Activated T-cell treated with anti-CD3 and anti-CD28 coated beads for 24 hours (primary cell): Measurements from ENCODE around the gene CTSD.

Experiments
- DNase-seq: peaks from one replicate; pipeline ENCODE4 v3.0.0-alpha.2; 2020; ENCODE audit warnings: low read depth

Gene CTSD

DNA sequence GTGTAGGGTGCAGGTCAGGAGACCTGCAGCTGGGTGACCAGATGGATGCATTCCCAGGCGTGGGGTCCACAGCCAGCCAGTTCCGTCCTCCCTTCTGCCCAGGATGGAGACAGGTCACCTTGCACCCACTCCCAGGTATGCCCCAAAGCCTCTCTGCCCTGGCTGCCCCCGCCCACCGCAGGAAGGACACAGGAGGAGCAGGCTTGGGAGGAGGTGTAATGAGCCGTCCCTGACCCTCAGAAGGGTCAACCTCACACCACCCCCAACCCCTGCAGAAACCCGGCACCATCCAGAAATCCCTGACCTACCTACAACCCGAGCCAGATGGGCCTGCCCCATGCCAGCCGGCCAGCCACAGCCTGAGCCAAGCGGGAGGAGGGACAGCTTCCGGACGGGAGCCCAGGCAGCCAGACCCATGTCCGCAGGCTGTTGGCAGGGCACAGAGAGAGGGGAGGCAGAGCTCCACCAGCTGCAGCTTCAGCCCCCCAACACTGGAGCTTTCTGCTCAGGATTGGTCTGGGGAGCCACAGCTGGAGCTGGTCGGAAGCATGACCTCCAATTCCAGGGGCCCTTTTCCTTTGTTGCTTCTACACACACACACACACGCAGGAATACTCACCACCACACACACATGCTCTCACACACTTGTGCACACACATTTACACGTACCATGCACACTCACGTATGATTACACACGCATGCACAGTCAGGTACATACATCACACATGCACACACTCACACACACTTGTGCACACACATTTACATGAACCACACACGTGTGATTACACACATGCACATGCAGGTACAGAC is 18.6 kb downstream of the CTSD start:
- DNase-seq: no peak

DNA sequence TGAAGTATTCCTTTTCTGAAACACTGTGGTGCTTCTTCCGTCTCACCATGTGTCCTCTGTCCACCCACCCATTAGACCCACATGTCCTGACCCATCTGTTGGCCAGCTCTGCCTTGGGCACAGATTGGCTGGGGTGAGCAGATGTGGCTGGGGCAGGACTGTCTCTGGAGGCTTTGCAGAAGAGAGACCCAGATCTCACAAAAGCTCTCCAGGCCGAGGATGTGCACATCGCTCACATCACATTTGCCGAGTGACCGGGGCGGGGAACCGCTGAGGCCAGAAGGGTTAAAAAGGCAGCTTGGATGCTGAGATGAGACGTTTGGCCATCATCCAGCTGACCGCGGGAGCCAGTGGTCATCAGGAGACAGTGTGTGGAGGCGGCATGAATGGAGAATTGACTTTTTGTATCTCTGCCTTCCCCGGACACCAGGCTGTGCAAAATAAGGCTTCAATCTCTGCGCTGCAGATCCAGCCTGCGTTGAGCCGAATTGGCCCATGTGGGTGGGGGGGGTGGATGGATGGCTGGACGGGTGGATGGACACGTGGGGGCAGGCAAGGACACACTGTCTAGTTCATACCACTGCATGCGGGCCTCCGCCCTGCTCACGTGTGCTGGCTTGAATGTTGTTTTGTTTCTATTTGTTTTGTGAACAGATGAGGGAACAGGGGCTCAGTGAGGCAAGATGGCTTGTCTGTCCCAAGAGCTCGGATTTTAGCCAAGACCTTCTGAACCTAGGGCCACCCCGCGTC is 19.4 kb downstream of the CTSD start:
- no peak for DNase-seq

DNA sequence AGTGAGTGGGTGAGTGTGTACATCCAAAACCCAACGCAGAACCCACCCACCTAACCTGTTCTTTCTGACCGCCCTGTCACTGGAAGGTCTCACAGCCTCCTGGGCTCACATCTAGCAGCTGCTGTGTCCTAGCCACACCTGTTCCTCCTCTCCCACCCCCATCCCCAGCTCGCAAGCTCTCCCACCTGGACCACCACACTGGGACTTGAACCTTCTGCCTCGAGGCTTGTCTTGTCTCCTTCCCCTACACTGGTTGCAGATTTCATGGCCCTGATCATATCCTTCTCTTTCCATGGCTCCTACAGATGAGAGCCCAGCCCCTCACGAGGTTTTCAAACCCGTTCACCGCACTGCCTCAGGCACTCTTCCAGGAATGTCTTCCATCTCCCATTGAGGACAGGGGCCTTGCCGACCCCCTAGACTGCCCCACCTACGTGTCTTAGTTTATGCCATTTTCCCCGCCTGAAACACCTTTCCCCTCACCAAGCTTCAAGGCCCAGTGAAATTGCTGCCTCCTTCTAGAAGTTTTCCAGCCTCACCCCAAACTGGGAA is 20.1 kb downstream of the CTSD start:
- no peak for DNase-seq

DNA sequence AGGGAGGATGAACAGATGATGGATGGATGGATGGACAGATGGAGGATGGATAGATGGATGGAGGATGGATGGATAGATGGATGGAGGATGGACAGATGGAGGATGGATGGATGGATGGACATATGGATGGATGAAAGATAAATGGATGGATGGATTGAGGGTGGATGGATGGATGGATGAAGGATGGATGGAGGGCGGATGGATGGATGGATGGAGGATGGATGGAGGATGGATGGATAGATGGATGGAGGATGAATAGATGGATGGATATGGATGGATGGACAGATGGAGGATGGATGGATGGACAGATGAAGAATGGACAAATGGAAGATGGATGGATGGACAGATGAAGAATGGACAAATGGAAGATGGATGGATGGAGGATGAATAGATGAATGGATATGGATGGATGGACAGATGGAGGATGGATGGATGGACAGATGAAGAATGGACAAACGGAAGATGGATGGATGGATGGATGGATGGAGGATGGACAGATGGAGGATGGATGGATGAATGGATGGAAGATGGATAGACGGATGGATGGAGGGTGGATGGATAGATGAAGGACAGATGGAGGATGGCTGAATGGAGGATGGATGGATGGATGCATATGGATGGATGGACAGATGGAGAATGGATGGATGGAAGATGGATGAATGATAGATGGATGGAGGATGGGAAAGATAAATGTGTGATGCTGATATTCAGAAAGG is 20.7 kb downstream of the CTSD start:
- no peak for DNase-seq

GRCh38 chr11:1742371-1742770 is 21.4 kb downstream of the CTSD start:
- DNase-seq: no peak

DNA sequence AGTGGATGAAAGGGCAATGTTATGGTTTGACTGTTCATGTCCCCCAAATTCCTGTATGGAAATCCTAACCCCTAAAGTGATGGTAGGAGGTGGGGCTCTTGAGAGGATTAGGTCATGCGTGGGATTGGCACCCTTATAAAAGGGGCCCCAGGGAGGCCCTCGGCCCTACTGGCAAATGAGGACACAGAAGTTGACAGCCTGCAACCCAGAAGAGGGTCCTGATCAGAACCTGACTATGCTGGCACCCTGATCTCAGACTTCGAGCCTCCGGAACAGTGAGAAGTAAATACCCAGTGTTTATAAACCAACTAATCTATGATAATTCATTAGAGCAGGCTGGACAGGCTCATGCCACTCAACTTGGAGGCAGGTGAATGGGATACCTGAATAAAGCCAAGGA is 22.0 kb downstream of the CTSD start:
- DNase-seq: no peak

DNA sequence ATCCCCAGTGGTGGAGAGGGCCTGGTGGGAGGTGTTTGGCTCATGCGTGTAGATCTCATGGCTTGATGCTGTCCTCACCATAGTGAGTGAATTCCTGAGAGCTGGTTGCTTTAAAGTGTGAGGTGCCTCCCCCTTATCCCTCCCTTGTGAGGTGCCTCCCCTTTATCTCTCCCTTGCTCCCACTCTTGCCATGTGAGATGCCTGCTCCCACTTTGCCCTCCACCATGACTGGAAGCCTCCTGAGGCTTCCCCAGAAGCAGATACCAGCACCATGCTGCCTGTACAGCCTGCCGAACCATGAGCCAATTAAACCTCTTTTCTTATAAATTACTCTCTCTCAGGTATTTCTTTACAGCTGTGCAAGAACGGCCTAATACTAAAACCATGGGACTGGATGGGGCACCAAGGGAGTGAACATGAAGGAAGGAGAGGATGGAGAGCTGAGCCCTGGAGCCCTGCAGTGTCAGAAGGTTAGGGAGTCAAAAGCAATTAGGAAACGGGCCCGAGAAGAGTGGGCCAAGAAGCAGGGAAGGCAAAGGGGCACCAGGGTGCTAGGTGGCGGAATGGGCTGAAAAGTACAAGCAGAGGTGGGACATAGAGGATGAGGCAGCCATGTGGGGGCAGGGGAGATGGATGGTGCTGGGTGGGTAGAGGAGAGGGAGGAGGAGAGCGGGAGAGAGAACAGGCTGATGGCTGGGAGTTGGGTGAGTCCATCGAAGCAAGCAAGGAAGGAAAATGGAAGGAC is 22.8 kb downstream of the CTSD start:
- DNase-seq: no peak

DNA sequence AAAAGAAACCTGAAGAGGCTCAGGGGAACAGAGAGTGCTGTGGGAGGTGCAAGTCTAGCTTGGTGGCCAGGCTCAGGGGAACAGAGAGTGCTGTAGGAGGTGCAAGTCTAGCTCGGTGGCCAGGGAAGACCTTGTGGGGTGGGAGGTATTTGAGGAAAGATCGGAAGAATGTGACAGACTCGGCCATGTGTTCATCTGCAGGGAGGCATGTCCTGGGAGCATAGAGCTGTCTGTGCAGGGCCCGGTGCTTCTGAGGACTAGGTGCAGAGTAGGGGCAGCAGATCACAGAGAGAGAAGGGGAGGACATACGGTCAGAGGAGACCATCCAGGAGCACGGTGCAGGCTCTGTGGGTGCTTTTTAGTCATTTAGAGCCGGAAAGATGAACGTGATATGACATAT is 24.2 kb downstream of the CTSD start:
- DNase-seq: no peak

- DNase-seq: no peak
Measured at GRCh38 chr11:1738380-1738779, 25.3 kb downstream of the CTSD start.

DNA sequence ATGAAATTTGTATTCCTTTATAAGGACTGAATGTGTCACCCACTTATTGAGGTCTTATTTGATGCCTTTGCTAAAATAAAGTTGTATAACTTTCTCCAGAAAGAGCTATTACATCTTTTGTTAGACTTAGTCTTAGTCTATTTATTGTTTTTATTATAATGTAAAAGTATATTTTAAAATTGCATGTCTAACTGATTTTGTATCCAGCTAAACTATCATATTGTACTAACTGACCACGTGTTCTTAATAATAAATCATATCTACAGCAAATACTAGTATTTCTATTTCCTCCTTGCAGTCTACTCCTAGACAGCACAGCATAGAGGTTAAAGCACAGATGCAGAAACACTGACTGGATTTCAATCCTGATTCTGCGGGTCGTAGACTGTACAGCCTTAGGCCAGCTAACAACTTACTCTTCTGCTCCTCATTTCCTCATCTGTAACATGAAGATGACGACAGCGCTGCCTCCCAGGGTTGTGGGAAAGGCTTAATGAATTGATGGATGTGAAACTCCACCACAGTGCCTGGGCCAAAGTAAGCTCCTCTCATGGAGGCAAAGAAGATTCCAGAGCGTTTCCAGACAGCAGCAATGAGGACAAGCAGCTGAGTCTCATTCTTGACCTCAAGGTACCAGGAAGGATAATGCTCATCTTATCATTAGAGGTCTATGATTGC is 26.5 kb downstream of the CTSD start:
- DNase-seq: no peak

DNA sequence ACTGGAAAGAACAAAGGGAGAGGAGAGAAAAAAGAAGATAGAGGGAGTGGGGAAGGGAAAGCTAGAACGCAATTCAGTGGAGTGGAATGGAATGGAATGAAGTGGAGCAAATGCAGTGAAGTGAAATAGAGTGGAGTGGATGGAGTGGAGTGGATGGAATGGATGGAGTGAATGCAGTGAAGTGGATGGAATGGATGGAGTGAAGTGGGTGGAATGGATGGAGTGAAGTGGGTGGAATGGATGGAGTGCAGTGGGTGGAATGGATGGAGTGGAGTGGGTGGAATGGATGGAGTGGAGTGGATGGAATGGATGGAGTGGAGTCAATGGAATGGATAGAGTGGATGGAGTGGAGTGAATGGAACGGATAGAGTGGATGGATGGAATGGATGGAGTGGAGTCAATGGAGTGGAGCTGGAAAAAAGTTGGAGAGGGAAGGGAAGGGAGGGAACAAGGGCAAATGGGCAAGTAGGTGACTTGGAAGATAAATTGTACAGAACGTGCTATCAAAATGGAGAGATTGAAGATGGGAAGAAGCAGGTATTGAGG is 27.2 kb downstream of the CTSD start:
- DNase-seq: no peak

DNA sequence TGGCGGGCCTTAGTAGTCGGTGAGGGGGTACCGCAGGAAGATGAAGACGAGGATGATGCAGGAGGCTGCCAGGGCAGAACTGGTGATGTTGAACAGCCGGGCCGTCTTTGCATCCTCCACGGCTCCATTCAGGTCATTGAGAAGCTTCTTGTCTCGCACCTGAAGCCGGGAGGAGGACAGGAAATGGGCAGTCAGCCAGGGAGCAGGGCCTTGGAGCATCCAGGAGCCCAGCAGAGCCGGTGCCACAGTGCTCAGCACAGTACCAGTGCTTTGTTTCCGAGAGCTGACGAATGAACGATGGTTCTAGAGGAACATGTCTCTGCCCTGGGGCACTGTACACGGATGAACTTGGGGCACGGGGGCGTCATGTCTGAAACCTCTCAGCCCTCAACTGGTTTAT is 28.5 kb downstream of the CTSD start:
- no peak for DNase-seq

GRCh38 chr11:1734641-1735081 is 29.1 kb downstream of the CTSD start:
- DNase-seq: no peak

DNA sequence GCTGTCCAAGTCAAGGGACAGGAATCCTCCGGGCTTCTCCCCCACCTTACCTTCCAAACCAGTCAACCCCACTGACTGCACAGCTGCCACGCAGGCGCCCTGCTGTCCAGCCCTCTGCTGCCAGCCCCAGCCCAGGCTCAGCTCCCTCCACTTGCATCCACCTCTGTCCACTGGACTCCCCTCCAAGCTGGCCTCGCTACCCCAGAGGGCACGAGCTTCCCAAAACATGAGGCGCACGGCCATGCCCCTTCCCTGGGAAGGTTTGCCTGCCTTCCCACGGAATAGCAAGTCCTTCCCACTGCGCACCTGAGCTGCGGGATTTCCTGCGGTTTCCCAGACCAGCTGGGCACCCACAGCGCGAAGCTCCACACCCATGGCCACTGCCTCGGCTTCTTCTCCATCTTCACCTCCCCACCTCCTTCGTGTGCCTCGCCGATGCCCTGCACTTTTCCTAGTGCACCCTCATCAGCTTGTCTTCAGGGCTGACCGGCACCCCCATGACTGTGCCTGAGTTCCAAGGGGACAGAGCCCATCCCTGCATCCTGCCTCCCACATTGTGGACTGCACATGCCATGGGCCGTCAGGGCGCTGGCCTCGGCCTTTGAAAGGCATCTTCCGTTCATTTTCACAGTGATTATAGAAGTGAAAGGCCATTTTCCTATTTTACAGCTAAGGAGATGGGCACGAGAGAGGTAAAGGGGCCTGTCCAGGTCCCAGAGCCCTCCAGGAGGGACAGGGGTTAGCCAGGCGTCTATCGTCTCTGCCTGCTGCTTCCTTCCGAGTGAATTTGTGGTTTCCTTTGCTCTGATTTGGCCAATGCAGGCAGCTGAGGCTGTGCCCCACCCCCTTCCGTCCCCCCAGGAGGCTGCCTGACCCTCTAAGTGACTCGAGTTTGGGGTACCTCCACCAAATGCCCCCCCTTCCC is 29.7 kb downstream of the CTSD start:
- no peak for DNase-seq

DNA sequence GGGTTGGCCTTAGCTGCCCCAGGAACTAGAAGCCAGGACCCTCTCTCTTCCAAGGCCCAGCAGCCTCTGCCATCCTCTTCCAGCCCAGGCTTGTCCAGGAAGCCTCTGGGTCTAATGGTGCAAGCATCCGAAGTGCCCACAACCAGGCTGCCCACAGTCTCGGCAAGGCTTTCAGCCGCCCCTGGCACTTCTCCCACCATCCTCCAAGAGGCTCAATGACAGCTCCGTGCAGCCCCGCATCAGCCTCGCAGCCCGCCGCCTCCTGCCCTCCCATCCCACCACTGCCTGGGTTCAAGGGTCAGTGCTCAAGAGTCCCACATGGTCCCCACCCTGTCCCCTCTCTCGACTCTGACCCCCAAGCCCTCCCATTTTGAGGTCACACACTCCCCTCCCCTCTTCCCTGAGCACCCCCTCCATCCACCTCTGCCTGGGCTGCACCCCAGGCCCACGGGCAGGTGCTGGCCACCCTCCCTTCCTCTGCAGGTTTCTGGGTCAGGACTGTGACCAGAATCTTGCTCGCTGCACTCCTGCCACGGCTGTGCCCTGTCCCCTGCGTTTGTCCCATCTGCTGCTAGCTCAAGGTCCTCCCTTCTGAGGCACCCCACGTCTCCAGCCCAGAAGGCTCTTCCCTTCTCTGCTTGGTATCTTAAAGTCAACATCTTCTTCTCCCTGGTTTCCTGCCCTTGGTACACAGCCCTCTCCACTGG is 30.6 kb downstream of the CTSD start:
- DNase-seq: no peak

GRCh38 chr11:1732418-1733008 is 31.2 kb downstream of the CTSD start:
- DNase-seq: no peak

- no peak for DNase-seq
Measured at GRCh38 chr11:1731451-1732059, 32.2 kb downstream of the CTSD start.

DNA sequence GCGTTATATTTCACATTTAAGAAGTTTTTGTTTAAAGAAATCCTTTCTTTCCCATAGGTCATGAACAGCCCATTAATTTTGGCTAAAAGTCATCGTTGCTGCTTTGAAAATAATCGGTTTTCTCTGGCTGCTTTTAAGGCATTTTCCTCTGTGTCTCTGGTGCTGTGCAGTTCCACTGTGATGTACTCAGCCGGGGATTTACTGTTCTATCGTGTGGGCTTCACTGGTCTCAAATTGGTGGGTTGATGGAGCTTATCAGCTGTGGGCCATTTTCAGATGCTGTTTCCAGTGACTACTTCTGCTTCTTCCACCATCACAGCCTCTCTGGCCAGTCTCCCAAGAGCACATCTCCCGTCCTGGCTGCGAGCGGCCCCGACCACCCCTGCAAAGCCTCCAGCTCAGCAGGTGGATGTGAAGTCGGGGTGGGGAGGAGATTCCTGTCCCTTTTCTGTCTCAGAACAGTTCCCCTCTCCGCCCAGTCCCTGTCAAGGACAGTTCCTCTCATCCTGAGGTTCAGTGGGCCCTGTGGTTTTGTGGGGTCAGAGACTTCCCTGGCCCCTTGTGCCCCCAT is 33.6 kb downstream of the CTSD start:
- no peak for DNase-seq
